Activated T-helper 2 cell treated with anti-CD3 and anti-CD28 coated beads, Interferon-gamma antibody, Interleukin-2, Interleukin-4, amounts not matched to agents 10 μg/mL and 5 μg/mL and 100 μg/mL, durations not matched to agents 14 hours and 24 hours and 36 hours (primary cell): Measurements from ENCODE around the gene TRPM2. TPM values are rescaled to one million over a fixed set of nuclear protein-coding genes. Genes with fewer than 3 reads are reported as not detected.
"Not testable (repeated sequence)": the region's sequence is repeated elsewhere in the genome, so short reads cannot be mapped to it uniquely, and the experiment has no call there.

Source experiments
- DNase-seq: peaks from one replicate; pipeline ENCODE4 v3.0.0; 2021; ENCODE audit warnings: low spot score
- H3K27ac Mint-ChIP-seq: one replicate; pipeline ENCODE4 v1.8.0; 2021; ENCODE audit warnings: mixed read lengths
- H3K27me3 Mint-ChIP-seq: one replicate; pipeline ENCODE4 v1.8.0; 2021; ENCODE audit warnings: low read depth, mixed read lengths
- H3K36me3 Mint-ChIP-seq: one replicate; pipeline ENCODE4 v1.8.0; 2021; ENCODE audit warnings: low read depth, mixed read lengths
- H3K4me1 Mint-ChIP-seq: one replicate; pipeline ENCODE4 v1.8.0; 2021; ENCODE audit warnings: low read depth, mixed read lengths
- H3K4me3 Mint-ChIP-seq: one replicate; pipeline ENCODE4 v1.8.0; 2021; ENCODE audit warnings: low read depth, mild to moderate bottlenecking, moderate library complexity, mixed read lengths
- H3K9me3 Mint-ChIP-seq: one replicate; pipeline ENCODE4 v1.8.0; 2021; ENCODE audit warnings: mixed read lengths
- intact Hi-C: fragments of 100-400 bp; cut with micrococcal nuclease; formaldehyde crosslinking; loops from one replicate; pipeline ENCODE4 v1.15.1; 2023
- total RNA-seq: library from RNA; stranded (reverse); gene quantifications from 2 replicates; pipeline ENCODE4 v1.2.3, GENCODE V29; 2022

TRPM2 gene
- total RNA-seq, 1 donor from 2014 or later, result 7.3 TPM

- DNase-seq, result no peak
- H3K4me1 Mint-ChIP-seq, result no peaks in the 10 kb centered on the region
- H3K4me3 Mint-ChIP-seq, result no peak overlapping the region
- H3K27me3 Mint-ChIP-seq, result no peaks in the 10 kb centered on the region
- intact Hi-C loops, result no loop called here
- H3K36me3 Mint-ChIP-seq, result peaks cover 5% of the 10 kb centered on the region
- no peaks in the 10 kb centered on the region for H3K9me3 Mint-ChIP-seq
- no peak overlapping the region for H3K27ac Mint-ChIP-seq
Measured at GRCh38 chr21:44395260-44395659, 41.8 kb downstream of the TRPM2 start.

DNA sequence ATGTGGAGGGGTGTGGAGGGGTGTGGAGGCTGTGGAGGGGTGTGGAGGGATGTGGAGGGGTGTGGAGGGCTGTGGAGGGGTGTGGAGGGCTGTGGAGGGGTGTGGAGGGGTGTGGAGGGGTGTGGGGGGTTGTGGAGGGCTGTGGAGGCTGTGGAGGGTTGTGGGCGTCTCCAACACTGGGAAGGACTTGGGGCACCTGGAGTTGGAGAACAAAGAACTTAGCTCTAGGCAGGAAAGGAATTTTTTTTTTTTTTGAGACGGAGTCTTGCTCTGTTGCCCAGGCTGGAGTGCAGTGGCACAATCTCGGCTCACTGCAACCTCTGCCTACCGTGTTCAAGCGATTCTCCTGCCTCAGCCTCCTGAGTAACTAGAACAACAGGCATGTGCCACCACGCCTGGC lies 43.4 kb downstream of the TRPM2 start:
- H3K9me3 Mint-ChIP-seq, H3K27ac Mint-ChIP-seq, H3K36me3 Mint-ChIP-seq, H3K27me3 Mint-ChIP-seq, H3K4me1 Mint-ChIP-seq, intact Hi-C loops, DNase-seq, H3K4me3 Mint-ChIP-seq: not testable (repeated sequence)

GRCh38 chr21:44397431-44398031 lies 44.1 kb downstream of the TRPM2 start:
- H3K36me3 Mint-ChIP-seq, result no peaks in the 10 kb centered on the region
- no peak overlapping the region for H3K27ac Mint-ChIP-seq
- H3K4me1 Mint-ChIP-seq, result no peaks in the 10 kb centered on the region
- no peak for DNase-seq
- H3K27me3 Mint-ChIP-seq, result no peaks in the 10 kb centered on the region
- no peak overlapping the region for H3K4me3 Mint-ChIP-seq
- H3K9me3 Mint-ChIP-seq, result no peaks in the 10 kb centered on the region
- intact Hi-C loops, result no loop called here

DNA sequence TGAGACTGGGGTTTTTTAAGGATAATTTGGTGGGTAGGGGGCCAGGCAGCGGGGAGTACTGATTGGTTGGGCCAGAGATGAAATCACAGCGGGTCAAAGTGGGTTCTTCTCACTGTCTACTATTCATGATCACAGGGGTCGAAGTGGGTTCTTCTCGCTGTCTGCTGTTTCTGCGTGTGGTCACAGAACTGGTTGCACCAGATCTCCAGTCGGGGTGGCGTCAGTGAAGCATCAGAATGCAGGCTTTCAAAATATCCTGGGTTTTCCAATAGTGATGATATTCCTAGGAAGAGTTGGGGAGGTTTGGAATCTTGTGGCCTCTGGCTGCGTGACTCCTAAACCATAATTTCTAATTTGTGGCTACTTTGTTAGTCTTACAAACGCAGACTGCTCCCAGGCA lies 45.1 kb downstream of the TRPM2 start:
- H3K4me1 Mint-ChIP-seq, result no peaks in the 10 kb centered on the region
- H3K36me3 Mint-ChIP-seq, result no peaks in the 10 kb centered on the region
- H3K27ac Mint-ChIP-seq, result no peak overlapping the region
- no peaks in the 10 kb centered on the region for H3K9me3 Mint-ChIP-seq
- intact Hi-C loops, result no loop called here
- no peak for DNase-seq
- no peaks in the 10 kb centered on the region for H3K27me3 Mint-ChIP-seq
- H3K4me3 Mint-ChIP-seq, result no peak overlapping the region

GRCh38 chr21:44399151-44399954 lies 45.9 kb downstream of the TRPM2 start:
- no peaks in the 10 kb centered on the region for H3K27me3 Mint-ChIP-seq
- no peaks in the 10 kb centered on the region for H3K4me1 Mint-ChIP-seq
- no peak overlapping the region for H3K27ac Mint-ChIP-seq
- H3K4me3 Mint-ChIP-seq, result no peak overlapping the region
- no peak for DNase-seq
- H3K9me3 Mint-ChIP-seq, result no peaks in the 10 kb centered on the region
- no peaks in the 10 kb centered on the region for H3K36me3 Mint-ChIP-seq
- intact Hi-C loops, result no loop called here

- Mint-ChIP-seq H3K27ac (no peak overlapping the region), H3K9me3 (no peaks in the 10 kb centered on the region), H3K27me3 (no peaks in the 10 kb centered on the region), H3K36me3 (no peaks in the 10 kb centered on the region), H3K4me1 (no peaks in the 10 kb centered on the region), H3K4me3 (no peak overlapping the region)
- DNase-seq, result no peak
- intact Hi-C loops, result no loop called here
Measured at GRCh38 chr21:44399955-44400790, 46.8 kb downstream of the TRPM2 start.

GRCh38 chr21:44400791-44401385 lies 47.5 kb downstream of the TRPM2 start:
- H3K4me3 Mint-ChIP-seq, result no peak overlapping the region
- no peak for DNase-seq
- no peaks in the 10 kb centered on the region for H3K27me3 Mint-ChIP-seq
- intact Hi-C loops, result no loop called here
- H3K9me3 Mint-ChIP-seq, result no peaks in the 10 kb centered on the region
- H3K4me1 Mint-ChIP-seq, result no peaks in the 10 kb centered on the region
- H3K27ac Mint-ChIP-seq, result no peak overlapping the region
- H3K36me3 Mint-ChIP-seq, result no peaks in the 10 kb centered on the region

DNA sequence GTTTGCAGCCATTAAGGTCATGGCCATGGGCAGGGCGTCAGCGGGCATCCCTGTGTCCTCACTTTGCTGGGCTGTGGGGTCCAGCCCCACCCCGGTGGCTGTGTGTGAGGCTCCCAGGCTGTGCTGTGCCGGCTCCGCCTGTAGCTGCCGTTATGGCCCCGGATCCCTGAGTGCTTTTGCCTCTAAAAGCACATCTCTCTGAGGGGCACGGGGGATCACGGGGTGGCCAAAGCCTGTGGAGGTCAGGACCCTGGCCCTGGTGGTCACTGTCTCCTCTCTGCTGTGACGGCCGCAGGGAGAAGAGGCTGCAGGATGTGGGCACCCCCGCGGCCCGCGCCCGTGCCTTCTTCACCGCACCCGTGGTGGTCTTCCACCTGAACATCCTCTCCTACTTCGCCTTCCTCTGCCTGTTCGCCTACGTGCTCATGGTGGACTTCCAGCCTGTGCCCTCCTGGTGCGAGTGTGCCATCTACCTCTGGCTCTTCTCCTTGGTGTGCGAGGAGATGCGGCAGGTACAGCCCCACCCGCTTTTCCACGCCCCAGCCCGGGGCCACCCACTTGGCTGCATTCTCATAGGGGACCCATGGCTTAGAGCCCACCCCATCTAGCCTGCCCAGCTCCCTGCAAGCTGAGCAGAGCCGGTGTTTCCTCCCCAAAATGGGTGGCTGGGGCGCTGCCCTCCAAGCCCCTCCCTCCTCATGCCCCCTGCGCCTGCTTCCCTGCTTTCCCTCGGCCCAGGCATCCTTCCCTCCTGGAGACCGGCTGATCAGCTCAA lies 48.2 kb downstream of the TRPM2 start:
- no peaks in the 10 kb centered on the region for H3K9me3 Mint-ChIP-seq
- intact Hi-C loops, result no loop called here
- H3K4me1 Mint-ChIP-seq, result no peaks in the 10 kb centered on the region
- H3K27me3 Mint-ChIP-seq, result no peaks in the 10 kb centered on the region
- H3K4me3 Mint-ChIP-seq, result no peak overlapping the region
- DNase-seq, result no peak
- no peak overlapping the region for H3K27ac Mint-ChIP-seq
- peaks cover 6% of the 10 kb centered on the region for H3K36me3 Mint-ChIP-seq

- no peak overlapping the region for H3K27ac Mint-ChIP-seq
- H3K4me3 Mint-ChIP-seq, result no peak overlapping the region
- H3K36me3 Mint-ChIP-seq, result peaks cover 9% of the 10 kb centered on the region
- peaks cover 6% of the 10 kb centered on the region for H3K9me3 Mint-ChIP-seq
- H3K27me3 Mint-ChIP-seq, result no peaks in the 10 kb centered on the region
- intact Hi-C loops, result no loop called here
- DNase-seq, result no peak
- H3K4me1 Mint-ChIP-seq, result no peaks in the 10 kb centered on the region
Measured at GRCh38 chr21:44402323-44403105, 49.1 kb downstream of the TRPM2 start.

DNA sequence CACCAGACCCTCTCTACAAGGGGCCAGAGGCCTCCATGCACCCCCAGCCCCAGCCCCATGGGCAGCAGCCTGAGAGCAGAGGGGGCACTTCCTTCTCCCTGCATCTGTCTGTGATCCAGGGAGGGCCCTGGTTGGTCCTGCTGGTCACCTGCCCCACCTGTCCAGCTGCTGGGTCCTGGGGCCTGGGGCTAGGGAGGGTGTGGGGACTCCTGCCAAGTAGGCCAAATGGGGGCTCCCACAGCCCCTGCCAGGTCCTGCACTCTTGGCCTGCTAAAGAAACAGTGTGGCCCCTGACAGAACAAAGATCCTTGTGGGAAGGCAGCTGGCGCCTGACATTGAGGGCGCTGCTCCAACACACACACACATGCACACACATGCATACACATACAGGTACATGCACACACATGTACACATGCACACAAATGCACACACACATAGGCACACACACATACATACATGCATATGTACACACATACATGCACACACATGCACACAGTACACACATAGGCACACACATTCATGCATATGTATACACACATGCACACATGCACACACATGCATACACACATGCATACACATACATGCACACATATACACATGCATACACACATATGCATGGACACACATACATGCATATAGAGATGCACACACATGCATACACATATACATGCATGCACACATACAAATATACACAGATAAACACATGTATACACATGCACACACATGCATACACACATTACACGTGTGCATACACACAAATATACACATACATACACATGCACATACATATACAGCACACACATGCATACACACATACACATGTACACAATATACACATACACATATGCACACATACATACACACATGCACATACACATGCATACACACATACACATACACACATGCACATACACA lies 49.9 kb downstream of the TRPM2 start:
- Mint-ChIP-seq H3K4me3 (no peak overlapping the region), H3K4me1 (no peaks in the 10 kb centered on the region), H3K27ac (no peak overlapping the region), H3K9me3 (peaks cover 10% of the 10 kb centered on the region), H3K27me3 (no peaks in the 10 kb centered on the region), H3K36me3 (peaks cover 14% of the 10 kb centered on the region)
- no peak for DNase-seq
- intact Hi-C loops, result no loop called here

DNA sequence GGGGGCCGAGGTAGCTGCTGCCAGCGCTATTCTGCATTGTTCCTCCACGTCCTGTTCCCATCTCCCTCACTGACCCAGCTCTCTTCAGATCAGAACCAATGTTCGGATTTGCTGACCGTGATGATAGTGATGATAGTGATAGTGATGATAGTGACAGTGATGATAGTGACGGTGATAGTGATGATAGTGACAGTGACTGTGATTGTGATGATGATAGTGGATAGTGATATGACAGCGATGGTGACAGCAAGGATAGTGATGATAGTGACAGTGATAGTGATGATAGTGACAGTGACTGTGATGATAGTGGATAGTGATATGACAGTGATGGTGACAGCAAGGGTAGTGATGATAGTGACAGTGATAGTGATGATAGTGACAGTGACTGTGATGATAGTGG lies 51.1 kb downstream of the TRPM2 start:
- H3K36me3 Mint-ChIP-seq, result peaks cover 26% of the 10 kb centered on the region
- H3K4me3 Mint-ChIP-seq, intact Hi-C loops: not testable (repeated sequence)

More for the DNA sequence above, 51.1 kb downstream of the TRPM2 start:
- not testable (repeated sequence) for DNase-seq, H3K4me1 Mint-ChIP-seq, H3K27me3 Mint-ChIP-seq, H3K27ac Mint-ChIP-seq
- peaks cover 21% of the 10 kb centered on the region for H3K9me3 Mint-ChIP-seq
